ENCODE measurements around the gene ABHD8.

GRCh38 chr19:17268754-17269153 lies 34.5 kb downstream of the ABHD8 start:
- TF ChIP-seq CTCF (IDR thresholded peaks at IDR 0.05 in 4 of 5, conservative IDR thresholded peaks at IDR 0.05 in 1 of 5), result no peak
- no peak for TF ChIP-seq POLR2A (IDR thresholded peaks at IDR 0.05)
